Measurements from ENCODE around the gene FRAS1.

- TF ChIP-seq POLR2A (IDR thresholded peaks at IDR 0.05; ENCODE audit: low read depth, low read length): no peak
- TF ChIP-seq POLR2AphosphoS5 (IDR thresholded peaks at IDR 0.05; ENCODE audit: low read depth, low read length): no peak
- no peak for TF ChIP-seq TAF1 (IDR thresholded peaks at IDR 0.05; ENCODE audit: low read depth, low read length)
- TF ChIP-seq SPI1 (IDR thresholded peaks at IDR 0.05; ENCODE audit: low read depth, low read length): no peak
Measured at GRCh38 chr4:78345237-78345636, 288.1 kb downstream of the FRAS1 start.

All from GM12891 (cell line).